NCI-H2196 (cell line): Measurements from ENCODE around the gene IFNA1.
"Not testable (repeated sequence)": the region's sequence is repeated elsewhere in the genome, so short reads cannot be mapped to it uniquely, and the experiment has no call there.

ENCODE experiments used
- DNase-seq: peaks from one replicate; lab custom pipeline; 2025; ENCODE audit not compliant: unreplicated experiment; lab: John Stamatoyannopoulos, UW

The IFNA1 gene

DNA sequence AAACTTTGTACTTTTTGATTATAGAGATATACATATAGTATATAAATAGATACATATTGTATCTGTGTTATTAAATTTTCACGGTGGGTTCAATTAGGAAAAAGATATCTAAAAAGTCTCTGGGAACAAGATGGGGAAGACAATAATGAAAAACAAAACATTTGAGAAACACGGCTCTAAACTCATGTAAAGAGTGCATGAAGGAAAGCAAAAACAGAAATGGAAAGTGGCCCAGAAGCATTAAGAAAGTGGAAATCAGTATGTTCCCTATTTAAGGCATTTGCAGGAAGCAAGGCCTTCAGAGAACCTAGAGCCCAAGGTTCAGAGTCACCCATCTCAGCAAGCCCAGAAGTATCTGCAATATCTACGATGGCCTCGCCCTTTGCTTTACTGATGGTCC lies at the start of gene IFNA1:
IFNA1 (plus strand) TSS at position 301 of the 400 bp plus-strand sequence; CDS start at position 370, 69 bp downstream.
- no peak for DNase-seq

DNA sequence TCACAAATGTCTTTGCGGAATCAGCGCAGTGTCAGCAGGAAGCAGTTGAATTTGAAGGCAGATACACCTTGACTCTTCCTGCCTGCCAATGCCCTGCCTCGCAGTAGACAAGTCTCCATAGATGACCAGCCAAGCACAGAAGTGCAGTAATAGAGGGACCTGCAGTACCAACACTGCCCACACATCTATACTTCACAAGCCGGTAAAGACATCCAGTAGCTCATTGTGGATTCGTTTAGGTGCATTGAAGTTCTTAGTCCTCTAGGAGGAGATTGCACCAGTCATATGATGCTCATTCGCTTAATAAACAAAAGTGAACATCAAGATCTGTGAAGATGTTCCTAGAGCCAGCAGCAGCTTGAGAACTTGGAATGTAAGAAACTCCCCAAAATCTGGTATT lies 48.0 kb upstream of the IFNA1 start:
- no peak for DNase-seq

DNA sequence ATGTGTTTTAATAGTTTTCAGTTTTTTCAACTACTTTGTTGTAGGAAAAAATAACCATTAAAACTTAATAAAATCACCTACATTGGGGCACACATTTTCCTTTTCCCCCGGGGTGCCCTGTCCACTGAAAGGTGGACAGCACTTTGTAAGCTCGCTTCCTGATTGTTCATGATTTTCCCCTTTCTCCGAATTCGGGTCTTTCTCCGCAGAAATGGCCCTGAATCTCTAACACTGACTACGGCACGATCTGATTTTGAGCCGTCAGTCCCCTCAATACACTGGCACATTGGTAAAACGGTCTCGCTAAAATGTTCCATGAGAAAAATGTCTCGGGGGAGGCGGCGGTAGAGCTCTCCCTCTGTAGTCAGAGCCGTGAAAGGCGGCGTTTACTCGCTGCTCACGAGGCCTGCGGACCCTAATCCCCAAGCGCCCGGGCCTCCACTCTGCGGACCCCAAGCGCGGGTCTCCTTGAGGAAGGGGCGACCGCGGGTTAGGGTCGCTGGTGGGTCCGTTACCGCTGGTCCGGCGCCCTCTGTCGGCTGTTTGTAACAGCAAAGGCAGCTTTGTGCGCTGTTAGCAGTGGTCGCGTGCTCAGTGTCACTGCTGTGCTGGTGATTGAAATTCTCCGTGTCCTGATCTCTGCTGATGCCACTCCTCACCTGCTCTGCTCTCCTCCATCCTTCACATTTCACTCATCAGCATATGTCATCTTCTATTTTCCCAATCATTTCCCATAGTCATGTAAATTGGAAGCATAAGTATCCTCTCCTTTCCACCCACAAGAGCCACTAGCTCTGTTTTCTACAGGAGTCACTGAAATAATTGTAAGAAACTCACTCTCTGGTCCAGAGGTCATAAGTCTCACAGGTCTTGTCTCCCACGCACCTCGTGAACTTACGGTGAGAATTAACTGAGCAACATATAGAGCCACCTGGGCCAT lies 44.2 kb upstream of the IFNA1 start:
- no peak for DNase-seq

DNA sequence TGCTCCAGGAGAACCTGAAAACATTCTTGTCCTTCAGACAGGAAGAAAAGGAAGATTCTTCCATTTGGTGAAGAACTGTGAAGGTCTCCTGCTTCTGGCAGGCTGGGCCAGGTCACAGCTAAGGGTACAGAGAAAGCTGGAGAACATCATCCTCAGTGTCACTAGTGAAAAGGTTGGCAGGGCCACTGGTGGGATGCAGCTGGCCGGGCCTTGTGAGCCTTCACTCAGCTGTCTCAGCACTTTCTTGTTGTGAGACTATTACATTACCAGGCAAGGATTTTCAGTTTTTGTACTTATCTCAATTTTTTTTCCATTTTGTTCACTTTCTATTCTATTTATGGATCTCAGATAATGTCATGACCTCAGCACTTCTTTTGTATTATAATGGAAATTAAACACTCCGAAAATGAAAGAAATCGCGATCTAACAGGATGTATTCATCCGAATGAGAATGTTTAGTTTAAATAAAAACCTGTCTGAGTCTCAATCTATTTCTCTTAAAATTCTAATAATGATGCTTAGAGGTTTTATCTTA lies 41.2 kb upstream of the IFNA1 start:
- DNase-seq, result no peak

DNA sequence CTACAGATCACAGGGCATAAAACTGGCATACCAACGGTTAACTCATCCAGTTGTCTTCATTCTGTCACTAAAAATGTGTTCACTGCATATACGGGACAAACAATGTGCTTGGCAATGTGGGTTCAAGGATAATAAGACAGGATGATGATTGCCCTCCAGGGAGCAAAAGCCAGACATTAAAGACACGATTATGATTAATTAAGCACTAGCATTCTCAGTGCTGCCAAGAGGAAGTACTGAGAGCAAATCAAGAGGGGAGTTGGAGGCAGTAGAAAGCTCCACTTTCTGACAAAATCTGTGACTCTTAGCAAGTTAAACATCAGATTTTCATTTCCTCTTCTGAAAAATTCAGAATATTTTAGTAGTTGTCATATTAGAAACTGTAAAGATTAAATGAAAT lies 40.3 kb upstream of the IFNA1 start:
- no peak for DNase-seq

DNA sequence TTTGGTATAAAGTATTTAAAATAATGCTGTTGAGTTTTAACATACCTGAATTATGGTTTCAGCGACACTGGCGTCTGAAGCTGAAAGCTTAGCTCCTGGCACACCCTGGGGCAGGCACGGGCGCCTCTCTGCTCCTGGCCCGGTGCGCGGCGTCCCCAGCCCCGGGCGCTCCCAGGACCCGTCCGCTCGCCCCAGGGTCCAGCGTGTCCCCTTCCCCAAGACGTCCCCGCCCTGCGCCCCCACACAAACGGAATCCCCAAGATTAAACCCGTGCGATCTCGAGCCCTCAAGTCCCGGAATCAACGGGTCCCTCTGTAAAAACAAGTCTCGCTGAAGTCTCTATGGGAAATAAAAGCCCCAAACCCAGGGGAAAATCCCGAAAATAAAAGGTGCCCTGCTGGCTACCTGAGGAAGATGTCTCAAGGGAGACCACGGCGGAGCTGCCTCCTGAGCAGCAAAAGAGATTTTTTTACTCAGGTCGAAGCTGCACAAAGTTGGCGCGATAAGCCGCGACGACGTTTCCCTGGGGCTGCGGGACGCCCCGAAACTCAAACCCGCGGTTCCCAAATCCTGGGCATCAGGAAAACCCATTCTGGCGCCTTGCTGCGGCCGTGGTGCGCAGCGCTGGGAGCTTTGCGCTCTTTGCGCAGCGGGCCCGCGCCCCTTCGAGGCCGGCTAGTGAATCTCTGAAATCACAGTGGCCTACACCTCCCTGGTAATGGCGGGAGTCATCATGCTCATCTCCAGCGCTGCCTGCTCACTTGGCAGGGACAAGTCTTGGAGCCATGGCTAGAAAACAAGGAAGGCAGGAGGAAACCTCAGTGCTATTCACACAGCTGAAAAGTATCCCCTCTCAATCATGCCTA lies 37.6 kb upstream of the IFNA1 start:
- DNase-seq, result no peak

DNA sequence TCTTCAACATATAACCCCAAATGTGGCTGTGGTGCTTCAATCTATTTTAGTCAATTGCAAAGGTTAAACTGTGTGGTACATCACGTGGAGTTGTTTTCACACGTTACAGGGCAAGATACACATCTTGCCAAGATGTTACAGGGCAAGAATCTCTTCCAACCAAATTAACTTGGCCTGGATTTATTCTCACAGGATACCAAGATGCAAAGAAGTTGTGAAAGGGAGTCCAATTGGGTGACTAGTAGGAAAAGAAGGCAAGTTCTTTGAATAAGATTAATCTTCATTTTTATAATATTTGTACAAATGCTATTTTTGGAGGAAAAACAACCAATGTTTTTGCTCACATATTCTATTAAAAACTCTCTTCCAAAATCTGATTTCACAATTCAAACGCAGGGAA lies 36.1 kb upstream of the IFNA1 start:
- no peak for DNase-seq

DNA sequence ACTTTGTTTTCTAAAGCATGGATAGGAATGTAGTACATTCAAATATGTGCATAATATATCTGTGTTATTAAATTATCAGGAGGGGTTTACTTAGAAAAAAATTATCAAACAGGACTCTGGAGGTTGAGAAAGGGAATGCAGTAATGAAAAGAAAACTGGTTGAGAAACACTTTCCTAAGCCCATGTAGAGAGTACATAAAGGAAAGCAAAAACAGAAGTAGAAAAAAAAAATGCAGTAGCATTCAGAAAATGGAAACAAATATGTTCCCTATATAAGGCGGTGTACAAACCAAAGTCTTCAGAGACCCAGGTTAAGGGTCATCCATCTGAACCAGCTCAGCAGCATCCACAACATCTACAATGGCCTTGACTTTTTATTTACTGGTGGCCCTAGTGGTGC lies 31.4 kb upstream of the IFNA1 start, which contains the start of gene IFNA8:
IFNA8 (plus strand) TSS at position 301 of the 400 bp plus-strand sequence; CDS start at position 361, 60 bp downstream.
- no peak for DNase-seq

DNA sequence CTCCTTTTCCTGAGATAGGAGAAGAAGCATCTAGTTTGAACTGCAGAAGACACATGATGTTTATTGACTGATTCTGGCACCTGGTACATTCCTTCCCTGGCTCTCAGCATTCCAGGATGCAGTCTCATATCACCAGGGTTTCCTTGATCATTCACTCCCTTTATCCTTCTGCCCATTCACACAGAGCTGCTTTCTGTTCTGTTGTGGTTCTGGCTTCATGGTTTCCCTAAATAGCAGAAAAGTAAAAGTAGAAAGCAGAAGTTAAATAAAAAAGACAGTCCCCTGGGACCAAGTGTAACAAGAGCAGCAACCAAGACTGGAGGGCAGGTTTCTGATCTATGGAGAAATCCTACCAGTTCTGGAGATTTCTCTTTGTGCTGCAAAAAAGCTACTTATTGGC lies 28.1 kb upstream of the IFNA1 start:
- no peak for DNase-seq

DNA sequence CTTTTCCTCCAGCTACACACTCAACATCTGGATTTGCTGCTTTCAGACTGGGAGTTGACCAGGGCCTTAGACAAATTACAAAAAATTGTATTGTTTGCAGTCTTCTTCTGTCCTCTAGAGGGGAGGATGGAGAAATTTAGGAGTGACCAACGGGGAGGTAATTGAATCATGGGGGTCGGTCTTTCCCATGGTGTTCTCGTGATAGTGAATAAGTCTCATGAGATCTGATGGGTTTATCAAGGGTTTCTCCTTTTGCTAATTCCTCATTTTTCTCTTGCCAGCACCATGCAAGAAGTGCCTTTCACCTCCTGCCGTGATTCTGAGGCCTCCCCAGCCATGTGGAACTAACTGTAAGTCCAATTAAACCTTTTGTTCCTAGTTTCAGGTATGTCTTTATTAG lies 27.1 kb upstream of the IFNA1 start:
- DNase-seq, result no peak

DNA sequence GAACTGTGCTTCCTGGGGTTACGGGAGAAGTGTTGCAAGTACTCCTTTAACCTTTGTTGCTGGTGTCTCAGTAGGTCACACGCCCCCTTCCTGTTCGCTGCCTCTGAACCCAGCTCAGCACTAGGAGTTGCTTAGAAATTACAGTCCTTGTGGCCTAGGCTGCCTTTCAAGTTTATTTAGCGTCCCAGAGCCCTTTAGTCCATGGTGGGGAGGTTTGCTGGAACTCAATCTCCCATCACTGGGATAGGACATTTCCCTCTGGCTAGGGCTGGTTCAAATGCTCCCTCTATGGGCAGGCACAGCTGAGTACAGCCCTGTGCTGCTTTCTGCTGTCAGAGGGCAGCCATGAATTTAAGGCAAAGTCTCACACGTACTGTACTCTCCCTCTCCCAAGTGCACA lies 26.6 kb upstream of the IFNA1 start:
- no peak for DNase-seq

DNA sequence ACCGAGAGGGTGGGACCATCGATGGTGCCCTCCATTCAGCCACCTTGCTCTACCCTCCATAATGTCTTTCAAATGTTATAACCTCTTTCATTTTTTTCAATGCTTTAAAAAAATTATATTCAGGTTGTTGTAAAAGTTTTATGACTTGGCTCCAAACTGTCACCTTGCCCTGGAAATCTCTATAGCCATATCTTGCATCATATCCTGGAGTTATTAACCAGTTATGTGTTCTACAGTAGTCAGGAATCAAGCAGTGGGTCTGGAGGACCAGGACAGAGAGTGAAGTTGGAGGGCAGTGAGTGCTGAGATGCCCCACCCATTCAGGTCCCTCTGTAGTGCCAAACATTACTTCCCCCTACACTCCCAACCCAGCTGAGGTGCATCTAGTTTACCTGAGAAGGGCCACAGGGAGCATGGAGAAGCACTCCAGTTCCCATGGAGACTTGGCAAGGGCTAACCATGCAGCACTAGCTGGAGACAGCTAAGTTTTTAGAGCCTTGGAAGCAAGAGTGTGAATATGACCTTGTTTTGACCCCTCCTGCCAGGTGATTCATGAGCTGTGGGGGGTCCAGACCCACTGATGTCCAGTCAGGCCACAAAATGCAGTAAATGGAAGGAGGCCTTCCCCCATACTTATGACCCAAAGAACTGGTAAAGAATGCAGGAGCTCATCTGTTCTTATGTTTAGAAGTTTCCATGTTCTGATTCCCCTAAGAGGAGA lies 25.9 kb upstream of the IFNA1 start:
- DNase-seq, result no peak

DNA sequence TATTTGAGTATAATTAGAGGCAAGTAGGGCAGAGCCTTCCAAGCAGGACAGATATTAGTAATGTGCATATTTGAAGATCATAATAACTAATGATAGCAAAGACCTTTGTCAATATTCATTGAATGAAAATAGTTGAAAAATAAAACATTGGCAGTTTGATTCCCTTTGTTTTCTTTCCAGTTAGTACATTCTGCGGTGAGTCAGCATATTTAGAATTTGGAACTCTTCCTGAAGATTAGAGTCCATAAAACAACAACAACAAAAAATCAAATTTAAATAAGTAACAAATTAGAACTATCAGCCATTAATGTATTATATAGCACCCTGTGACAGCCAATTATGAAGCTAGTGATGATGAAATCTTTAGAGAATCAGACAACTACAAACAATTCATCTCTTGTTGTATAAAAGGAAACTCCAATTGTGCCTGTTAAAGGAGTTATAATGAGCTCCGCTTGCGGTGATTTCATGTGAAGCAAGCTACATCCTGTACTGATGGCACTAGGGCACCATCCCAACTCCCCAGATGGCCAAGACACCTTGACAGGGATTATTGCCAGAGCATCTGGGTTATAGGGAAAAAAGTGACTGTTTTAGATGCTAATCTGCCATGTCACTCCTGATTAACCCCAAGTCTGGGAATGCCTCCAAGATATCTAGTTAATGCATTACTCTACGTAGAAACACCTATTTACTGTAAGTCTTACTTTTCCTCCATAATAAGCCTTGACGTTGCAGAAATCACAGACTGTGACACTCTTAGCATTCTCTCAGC lies 24.6 kb upstream of the IFNA1 start:
- no peak for DNase-seq

DNA sequence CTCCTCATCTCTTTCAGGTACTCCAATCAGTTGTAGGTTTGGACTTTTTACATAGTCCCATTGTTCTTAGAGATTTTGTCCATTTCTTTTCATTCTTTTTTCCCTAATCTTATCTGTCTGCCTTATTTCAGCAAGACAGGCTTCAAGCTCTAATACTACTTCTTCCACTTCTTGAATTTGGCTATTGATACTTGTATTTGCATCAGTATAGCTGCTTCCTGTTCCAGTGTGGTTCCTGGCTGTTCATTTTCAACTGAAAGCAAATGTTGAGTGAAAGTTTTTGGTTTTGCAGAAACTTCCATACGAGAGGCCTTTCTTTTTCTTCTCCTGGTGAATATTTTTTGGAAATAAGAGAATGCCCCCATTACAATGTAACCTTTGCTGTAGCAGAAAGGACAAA lies 12.0 kb upstream of the IFNA1 start:
- no peak for DNase-seq

DNA sequence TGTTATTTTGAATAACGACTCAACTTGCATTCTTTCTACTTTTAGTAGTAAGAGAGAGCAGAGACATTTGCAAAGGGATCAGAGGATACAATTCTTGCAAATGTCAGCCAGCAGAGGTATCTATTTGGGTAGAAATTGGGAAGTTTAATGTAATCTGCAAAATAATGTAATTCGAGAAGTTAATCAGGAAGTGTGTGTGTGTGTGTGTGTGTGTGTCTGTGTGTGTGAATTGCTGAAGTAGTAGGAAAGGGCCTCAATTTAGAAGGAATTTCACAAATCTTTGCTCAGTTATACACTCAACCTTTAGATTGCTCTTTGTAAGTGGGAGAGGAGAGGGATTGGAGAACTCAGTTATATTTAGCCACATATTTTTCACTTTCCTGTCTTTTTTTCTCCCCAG lies 11.0 kb upstream of the IFNA1 start:
- DNase-seq, result no peak

DNA sequence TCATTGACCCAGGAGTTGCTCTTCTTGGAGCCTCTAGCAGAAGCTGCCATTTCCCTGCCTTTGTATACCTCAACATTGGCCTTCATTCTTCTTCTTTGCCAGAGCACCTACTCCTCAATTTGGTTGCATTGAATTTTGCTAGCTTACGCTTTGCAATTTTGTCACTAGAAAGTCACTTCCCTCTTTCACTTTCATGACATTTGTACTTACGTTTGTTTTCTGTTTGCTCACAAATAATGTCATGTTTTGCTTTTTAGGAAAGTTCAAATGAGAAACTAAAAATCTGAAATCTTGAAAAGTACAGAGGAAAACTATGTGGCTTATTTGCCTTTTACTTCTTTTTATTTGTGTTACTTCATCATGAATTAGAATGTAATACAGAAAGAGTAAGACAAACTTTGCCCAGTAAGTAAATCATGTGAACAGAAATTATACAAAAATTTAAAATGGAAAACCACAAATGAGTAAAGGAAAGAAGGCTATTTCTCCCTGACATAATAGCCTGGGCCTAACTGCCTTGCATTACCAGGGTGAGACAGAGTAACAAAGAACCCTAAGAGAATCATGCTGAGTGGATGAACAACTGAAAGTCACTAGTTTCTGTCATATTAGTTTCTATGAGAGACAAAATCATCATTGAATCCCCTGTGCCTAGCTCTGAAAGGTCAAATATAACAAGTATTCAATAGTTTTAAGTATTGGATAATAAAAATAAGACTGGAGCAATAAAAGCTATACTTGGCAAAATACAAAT lies 7.4 kb upstream of the IFNA1 start:
- DNase-seq, result no peak

DNA sequence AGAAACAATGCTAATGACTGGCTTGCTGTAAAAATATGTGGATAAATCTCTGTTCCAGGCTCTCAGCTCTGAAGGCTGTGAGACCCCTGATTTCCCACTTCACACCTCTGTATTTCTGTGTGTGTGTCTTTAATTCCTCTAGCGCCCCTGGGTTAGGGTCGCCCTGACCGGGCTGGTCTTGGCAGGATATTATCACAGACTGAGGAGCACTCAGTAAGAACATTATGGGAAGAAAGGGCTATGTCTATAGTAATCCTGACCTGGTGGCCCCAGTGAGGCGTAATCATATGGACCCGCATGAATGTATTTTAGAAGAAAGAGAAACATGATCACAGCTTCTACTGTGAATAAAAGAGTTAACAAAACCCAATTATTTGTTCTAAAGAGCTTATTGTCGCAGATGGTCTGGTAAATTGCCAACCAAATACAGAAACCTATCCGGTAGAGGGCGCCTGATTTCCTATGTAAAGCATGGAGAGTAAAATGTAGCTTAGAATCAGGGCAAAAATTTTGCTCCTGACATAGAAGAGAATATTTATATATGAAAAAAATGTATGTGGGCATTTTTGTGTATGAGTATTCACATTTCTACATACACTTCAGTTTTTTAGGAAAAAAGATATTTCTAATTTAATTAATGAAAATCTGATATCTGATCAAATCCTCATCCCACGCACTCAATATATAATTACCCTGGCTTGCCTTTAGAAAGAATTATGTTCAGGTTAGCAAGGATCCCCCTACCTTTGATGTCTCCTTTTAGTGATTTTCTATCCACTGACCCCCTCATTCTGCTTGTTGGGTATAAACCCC lies 5.8 kb upstream of the IFNA1 start:
- peak; percentile 51 for DNase-seq

DNA sequence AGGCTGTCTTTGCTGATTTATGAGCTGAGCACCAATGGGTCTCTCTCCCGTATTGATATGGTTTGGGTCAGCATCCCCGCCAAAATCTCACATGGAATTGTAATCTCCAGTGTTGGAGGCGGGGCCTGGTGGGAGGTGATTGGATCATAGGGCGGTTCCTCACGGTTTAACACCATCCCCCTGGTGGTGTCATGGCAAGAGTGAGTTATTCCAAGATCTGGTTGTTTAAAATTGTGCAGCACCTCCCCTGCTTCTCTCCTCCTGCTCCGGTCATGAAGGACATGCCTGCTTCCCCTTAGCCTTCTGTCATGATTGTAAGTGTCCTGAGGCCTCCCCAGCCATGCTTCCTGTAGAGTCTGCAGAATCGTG lies 5.2 kb upstream of the IFNA1 start:
- not testable (repeated sequence) for DNase-seq
